Right lobe of liver (tissue), 4 donors: Measurements from ENCODE around the gene INTS1.

Source experiments
- CTCF ChIP-seq, 4 donors: fragments of 200-600 bp in 3 of 4; fragments of 450-650 bp in 1 of 4; IDR thresholded peaks; one replicate each; pipeline versions ENCODE4 v1.5.1 to v1.8.0; 2016 to 2022; ENCODE audit warnings: antibody characterized with exemption in 4 of 4, mild to moderate bottlenecking in 2 of 4
- POLR2A ChIP-seq: fragments of 450-650 bp; IDR thresholded peaks from one replicate; pipeline ENCODE4 v1.6.1; 2017; ENCODE audit warnings: antibody characterized with exemption, mild to moderate bottlenecking
- donor health status: DM: no; HTN: no; CAD: no.
- donor health status: DM: no; HTN: no; CAD: no.
- donor health status: DM: no; HTN: yes; CAD: no.

- TF ChIP-seq POLR2A (no peak), CTCF (IDR thresholded peaks at IDR 0.05) (no peak)
Measured at GRCh38 chr7:1483079-1483478, 21.1 kb downstream of the INTS1 start.
